Measurements from ENCODE around the gene PAPPA2.
A peak's percentile ranks its signal among the peaks of the same experiment; 100 is the strongest.
"Not testable (repeated sequence)": the region's sequence is repeated elsewhere in the genome, so short reads cannot be mapped to it uniquely, and the experiment has no call there.

The PAPPA2 gene

DNA sequence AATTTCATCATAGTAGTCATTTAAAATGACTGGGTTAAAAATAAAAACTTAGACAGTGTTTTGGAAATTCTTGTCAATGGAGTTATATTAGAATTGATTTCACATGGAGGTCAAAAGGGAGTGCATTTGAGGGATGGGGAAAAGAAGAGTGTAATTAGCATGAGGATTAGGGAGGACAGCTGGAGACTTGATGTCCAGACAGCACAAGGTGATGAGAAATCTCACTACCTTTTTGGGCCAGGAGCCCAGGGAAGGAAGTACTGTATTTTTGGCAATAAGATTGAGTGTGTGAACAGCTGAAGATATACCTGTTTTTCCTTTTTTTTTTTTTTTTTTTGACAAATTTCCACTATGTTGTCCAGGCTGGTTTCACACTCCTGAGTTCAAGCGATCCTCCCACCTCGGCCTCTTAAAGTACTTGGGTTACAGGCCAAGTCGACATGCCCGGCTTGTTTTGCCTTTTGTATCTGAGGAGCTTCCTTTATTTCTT, 163.6 kb downstream of the PAPPA2 start:
- FAIRE-seq (no peak), DNase-seq (ENCODE audit: insufficient read length, low spot score) (no peak)
- TF ChIP-seq POLR2A (IDR thresholded peaks at IDR 0.05; ENCODE audit: low read depth, low read length): no peak

DNA sequence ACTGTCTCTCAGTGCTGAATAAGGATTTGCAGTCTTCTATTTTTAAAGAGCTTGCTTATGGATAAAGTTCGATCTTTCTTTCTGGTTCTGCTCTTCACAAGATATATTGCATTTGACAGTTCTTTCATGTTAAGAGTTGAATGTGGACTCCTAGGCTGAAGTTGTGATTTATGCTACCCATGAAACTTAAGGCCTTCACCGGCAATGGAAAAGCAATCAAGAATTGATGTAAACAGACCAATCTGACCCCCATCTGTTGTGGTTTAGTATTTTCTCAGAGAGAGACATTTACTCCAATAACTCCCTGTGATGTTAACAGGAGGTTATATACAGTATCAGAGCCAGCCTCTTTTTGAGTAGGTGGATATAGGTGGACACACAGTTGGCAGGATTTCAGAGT, 165.8 kb downstream of the PAPPA2 start:
- FAIRE-seq (no peak), DNase-seq (ENCODE audit: insufficient read length, low spot score) (no peak)
- TF ChIP-seq POLR2A (IDR thresholded peaks at IDR 0.05; ENCODE audit: low read depth, low read length): no peak

DNA sequence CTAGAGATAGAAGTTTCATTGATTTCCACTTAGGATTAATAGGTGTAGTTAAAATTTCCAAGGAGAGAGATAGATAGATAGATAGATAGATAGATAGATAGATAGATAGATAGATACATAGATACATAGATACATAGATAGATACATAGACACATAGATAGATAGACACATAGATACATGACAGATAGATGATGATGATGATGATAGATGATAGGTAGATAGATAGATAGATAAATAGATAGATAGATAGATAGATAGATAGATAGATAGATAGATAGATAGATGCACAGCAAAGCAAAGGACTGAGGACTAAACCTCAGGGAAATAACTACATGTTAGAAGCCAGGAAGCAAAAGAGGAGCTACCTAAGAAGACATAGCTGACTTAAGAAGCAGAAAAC, 171.8 kb downstream of the PAPPA2 start:
- FAIRE-seq; DNase-seq (ENCODE audit: insufficient read length, low spot score): not testable (repeated sequence)

GRCh38 chr1:176638713-176639526, 175.9 kb downstream of the PAPPA2 start:
- DNase-seq (ENCODE audit: insufficient read length, low spot score) (no peak), FAIRE-seq (no peak)
- no peak for TF ChIP-seq POLR2A (IDR thresholded peaks at IDR 0.05; ENCODE audit: low read depth, low read length)

GRCh38 chr1:176643536-176643935, 180.6 kb downstream of the PAPPA2 start:
- TF ChIP-seq POLR2A (IDR thresholded peaks at IDR 0.05; ENCODE audit: low read depth, low read length): no peak
- DNase-seq (ENCODE audit: insufficient read length, low spot score) (no peak), FAIRE-seq (no peak)

DNA sequence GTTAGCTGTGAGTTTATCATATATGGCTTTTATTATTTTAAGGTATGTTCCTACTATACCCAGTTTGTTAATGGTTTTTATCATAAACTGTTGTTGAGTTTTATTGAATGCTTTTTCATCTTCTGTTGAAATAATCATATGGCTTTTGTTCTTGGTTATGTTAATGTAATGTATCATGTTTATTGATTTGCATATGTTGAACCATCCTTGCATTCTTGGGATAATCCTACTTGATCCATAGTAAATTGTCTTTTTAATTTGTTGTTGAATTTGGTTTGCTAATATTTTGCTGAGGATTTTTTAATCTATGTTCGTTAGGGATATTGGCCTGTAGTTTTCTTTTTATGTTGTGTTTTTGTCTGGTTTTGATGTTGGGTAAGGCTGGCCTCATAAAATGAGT, 185.6 kb downstream of the PAPPA2 start:
- FAIRE-seq: no peak

DNA sequence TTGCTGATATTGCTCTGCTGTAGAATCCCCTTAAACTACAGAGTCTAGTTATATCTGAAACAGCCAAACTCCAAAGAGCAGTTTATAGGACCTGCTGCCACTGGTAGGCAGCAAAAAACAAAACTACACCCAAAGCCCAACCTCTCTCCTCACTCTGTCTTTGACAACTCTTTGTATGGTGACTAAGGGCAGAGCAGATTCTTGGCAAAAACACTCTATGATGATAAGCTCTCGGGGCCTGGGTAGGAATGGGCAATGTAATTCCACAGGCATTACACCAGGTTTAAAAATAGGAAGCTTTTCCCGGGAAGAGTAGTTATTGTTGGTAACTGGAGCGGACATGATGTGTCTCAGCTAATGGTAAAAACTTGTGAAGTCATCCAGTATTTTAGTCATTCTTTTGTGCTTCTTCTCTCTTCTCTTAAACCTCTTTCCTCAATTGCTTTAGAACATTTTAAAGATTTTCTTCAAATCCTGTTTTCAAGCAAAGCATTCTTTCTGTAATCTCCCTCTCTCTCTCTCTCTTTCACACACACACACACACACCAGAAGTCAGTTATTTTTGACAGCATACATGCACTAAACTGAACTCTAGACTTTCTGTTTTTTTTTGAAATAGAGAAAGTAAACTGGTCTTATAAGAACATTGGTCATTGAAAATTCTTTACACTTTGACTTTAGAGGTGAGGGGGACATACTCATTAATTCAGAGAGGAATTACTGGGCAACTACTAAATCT, 193.5 kb downstream of the PAPPA2 start:
- DNase-seq (ENCODE audit: insufficient read length, low spot score): peak; percentile 23
- no peak for TF ChIP-seq POLR2A (IDR thresholded peaks at IDR 0.05; ENCODE audit: low read depth, low read length)
- FAIRE-seq: peak; percentile 92

More for the DNA sequence above, 185.6 kb downstream of the PAPPA2 start:
- no peak for TF ChIP-seq POLR2A (IDR thresholded peaks at IDR 0.05; ENCODE audit: low read depth, low read length)
- no peak for DNase-seq (ENCODE audit: insufficient read length, low spot score)

DNA sequence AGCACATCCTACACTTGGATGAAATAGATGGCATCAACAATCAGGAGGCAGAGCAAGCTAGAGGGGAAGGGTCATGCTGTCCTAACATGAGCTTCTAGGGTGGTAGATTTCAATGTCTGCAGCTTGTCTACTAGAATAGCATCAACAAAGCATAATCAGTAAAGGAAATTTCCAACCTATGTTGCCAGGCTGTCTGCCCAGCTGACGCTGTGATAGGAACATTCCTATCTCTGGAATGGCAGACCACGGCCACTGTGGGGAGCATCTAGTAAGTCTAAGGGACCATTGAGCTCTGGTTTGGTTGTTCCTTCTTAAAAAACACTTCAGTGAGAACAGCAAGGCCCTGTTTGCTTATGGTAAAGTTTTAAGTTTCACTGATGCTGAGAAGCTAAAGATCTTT, 206.8 kb downstream of the PAPPA2 start:
- no peak for TF ChIP-seq POLR2A (IDR thresholded peaks at IDR 0.05; ENCODE audit: low read depth, low read length)
- DNase-seq (ENCODE audit: insufficient read length, low spot score) (no peak), FAIRE-seq (no peak)

- no peak for TF ChIP-seq POLR2A (IDR thresholded peaks at IDR 0.05; ENCODE audit: low read depth, low read length)
- DNase-seq (ENCODE audit: insufficient read length, low spot score) (no peak), FAIRE-seq (no peak)
Measured at GRCh38 chr1:176670853-176671252, 207.9 kb downstream of the PAPPA2 start.

- DNase-seq (ENCODE audit: insufficient read length, low spot score) (no peak), FAIRE-seq (no peak)
- TF ChIP-seq POLR2A (IDR thresholded peaks at IDR 0.05; ENCODE audit: low read depth, low read length): no peak
Measured at GRCh38 chr1:176682830-176683535, 220.0 kb downstream of the PAPPA2 start.

GRCh38 chr1:176691251-176692228, 228.6 kb downstream of the PAPPA2 start:
- DNase-seq (ENCODE audit: insufficient read length, low spot score): peak; percentile 15
- TF ChIP-seq POLR2A (IDR thresholded peaks at IDR 0.05; ENCODE audit: low read depth, low read length): no peak
- FAIRE-seq: no peak

DNA sequence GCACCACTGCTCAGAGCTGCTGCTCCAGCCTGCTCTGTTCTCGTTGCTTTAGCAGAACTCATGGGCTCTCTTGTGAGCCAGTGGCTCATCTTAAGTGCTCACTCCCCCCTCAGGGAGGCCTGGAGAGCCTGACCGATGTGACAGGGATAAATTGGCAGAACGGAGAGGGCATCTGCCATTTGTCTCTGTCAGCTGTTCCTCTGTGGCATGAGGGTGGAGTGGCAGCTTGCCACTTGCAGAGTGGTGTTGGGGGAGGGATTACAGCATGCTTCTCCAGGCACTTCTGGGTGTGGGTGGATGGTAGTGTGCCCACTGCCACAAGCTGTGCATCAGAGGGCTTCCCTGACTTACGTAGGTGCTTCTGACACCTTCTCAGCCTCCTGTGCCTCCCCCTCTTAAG, 229.5 kb downstream of the PAPPA2 start:
- FAIRE-seq: no peak
- no peak for TF ChIP-seq POLR2A (IDR thresholded peaks at IDR 0.05; ENCODE audit: low read depth, low read length)
- no peak for DNase-seq (ENCODE audit: insufficient read length, low spot score)

Data from H54 (cell line).